ENCODE results near the gene HYAL1.

Gene HYAL1

DNA sequence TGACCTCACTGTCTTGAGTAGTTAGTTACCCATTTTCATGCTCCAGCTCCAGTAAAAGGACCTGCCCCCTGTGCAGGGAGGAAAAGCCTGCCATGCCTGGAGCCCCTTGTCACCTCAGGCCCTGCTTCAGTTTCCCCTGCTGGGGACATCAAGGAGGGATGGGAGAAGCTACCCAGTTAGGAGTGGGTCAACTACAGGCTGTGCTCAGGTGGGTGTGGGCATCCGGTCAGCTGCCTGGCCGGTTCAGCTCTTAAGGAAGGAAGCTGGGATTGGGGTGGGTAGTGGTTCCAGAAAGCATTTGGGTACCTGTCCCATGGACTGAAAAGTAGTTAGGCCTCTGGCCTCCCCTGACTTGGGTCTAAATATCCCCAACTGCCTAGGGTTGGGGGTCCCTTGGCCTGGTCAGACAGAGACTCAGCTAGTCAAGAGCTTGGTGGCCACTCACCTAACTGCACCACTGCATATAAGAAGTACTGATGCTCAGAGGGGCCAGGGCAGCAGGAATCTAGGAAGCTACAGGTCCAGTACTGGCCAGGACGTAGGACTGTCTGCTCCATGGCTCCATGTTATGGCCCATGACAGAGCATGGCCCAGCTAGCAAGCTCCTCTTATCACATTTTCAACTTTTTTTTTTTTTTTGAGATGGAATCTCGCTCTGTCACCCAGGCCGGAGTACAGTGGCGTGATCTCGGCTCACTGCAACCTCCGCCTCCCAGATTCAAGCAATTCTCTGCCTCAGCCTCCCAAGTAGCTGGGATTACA lies 23.9 kb downstream of the HYAL1 start:
- H3K4me3 Mint-ChIP-seq = no peak overlapping the region

DNA sequence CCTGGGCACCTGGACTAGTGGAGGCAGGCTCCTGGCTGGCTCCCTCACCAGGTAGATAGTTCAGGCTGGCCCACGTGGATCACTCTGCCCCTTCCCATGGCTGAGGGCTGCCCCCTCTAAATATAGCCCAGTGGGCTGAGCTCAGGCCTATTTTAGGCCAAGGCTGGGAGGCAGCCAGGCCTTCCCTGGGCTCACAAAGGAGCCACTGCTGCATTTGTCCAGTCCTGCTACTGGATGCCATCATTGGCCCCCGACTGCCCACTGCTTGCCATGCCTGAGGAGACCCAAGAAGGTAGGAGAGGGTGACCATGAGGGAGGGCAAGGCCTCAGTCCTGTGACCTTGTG lies 24.5 kb downstream of the HYAL1 start, which contains the start of gene LSMEM2:
TSS of gene LSMEM2 (plus strand) at position 208 of the 345 bp plus-strand sequence. CDS start at position 235, 27 bp downstream.
- DNase-seq = no peak
- Mint-ChIP-seq H3K4me1 (peaks cover 31% of the 10 kb centered on the region), H3K36me3 (ENCODE audit: low read depth) (no peaks in the 10 kb centered on the region), H3K4me3 (no peak within 1 kb of the TSS), H3K27me3 (ENCODE audit: low read depth, poor library complexity) (peaks cover 27% of the 10 kb centered on the region), H3K27ac (no peak within 1 kb of the TSS), H3K9me3 (no peaks in the 10 kb centered on the region)
- TF ChIP-seq, protein P1, sequence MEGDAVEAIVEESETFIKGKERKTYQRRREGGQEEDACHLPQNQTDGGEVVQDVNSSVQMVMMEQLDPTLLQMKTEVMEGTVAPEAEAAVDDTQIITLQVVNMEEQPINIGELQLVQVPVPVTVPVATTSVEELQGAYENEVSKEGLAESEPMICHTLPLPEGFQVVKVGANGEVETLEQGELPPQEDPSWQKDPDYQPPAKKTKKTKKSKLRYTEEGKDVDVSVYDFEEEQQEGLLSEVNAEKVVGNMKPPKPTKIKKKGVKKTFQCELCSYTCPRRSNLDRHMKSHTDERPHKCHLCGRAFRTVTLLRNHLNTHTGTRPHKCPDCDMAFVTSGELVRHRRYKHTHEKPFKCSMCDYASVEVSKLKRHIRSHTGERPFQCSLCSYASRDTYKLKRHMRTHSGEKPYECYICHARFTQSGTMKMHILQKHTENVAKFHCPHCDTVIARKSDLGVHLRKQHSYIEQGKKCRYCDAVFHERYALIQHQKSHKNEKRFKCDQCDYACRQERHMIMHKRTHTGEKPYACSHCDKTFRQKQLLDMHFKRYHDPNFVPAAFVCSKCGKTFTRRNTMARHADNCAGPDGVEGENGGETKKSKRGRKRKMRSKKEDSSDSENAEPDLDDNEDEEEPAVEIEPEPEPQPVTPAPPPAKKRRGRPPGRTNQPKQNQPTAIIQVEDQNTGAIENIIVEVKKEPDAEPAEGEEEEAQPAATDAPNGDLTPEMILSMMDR (IDR thresholded peaks at IDR 0.05) = no peak

More for the DNA sequence above, 23.9 kb downstream of the HYAL1 start:
- H3K36me3 Mint-ChIP-seq (ENCODE audit: low read depth) = no peaks in the 10 kb centered on the region
- H3K27ac Mint-ChIP-seq = no peak overlapping the region
- peaks cover 25% of the 10 kb centered on the region for H3K4me1 Mint-ChIP-seq
- peaks cover 21% of the 10 kb centered on the region for H3K27me3 Mint-ChIP-seq (ENCODE audit: low read depth, poor library complexity)
- H3K9me3 Mint-ChIP-seq = no peaks in the 10 kb centered on the region
- no peak for DNase-seq
- TF ChIP-seq, protein P1 (IDR thresholded peaks at IDR 0.05) = no peak

DNA sequence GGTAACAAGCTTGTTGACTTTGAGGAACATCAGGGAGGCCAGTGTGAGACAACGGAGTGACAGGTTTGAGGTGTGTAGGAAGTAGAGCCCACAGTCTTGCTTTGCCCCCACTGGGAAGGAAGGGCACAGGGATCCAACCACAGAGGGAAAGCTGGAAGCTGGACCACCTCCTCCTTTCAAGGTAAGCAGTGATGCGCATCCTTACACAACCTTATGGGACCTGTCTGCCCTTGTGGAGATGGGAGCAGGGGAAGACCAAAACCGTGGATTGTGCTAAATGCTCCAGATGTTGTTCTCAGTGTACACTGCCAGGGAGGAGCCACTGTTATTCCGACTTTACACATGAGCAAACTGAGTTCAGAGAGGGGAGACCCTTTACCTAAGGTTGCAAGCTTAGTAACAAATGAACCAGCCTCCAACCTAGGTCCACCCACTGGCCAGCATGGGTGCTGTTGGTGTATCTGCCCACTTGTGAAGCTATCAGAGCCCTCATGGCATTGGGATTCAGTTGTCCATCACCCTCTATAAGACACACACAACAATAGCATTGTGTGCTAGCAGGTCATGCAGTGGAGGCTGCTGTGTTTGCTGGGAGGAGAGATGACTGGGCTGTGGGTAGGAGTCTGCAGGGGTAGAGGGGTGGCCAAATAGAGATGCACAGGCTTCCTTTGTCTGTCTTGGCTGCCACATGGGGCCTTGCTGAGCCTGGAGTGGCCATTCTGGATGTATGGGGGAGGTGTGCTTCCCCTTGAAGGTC lies 25.1 kb downstream of the HYAL1 start:
- peaks cover 31% of the 10 kb centered on the region for H3K4me1 Mint-ChIP-seq
- no peaks in the 10 kb centered on the region for H3K36me3 Mint-ChIP-seq (ENCODE audit: low read depth)
- H3K27me3 Mint-ChIP-seq (ENCODE audit: low read depth, poor library complexity) = peaks cover 30% of the 10 kb centered on the region
- TF ChIP-seq, protein P1 (IDR thresholded peaks at IDR 0.05) = no peak
- no peak overlapping the region for H3K27ac Mint-ChIP-seq
- no peak overlapping the region for H3K4me3 Mint-ChIP-seq
- H3K9me3 Mint-ChIP-seq = no peaks in the 10 kb centered on the region
- DNase-seq = no peak

- TF ChIP-seq, protein P1 (IDR thresholded peaks at IDR 0.05) = no peak
- peaks cover 37% of the 10 kb centered on the region for H3K27me3 Mint-ChIP-seq (ENCODE audit: low read depth, poor library complexity)
- peaks cover 43% of the 10 kb centered on the region for H3K4me1 Mint-ChIP-seq
- no peak for DNase-seq
- H3K9me3 Mint-ChIP-seq = no peaks in the 10 kb centered on the region
- H3K27ac Mint-ChIP-seq = no peak overlapping the region
- no peaks in the 10 kb centered on the region for H3K36me3 Mint-ChIP-seq (ENCODE audit: low read depth)
- H3K4me3 Mint-ChIP-seq = no peak overlapping the region
These were observed 26.6 kb downstream of the HYAL1 start for GRCh38 chr3:50276762-50277101.

DNA sequence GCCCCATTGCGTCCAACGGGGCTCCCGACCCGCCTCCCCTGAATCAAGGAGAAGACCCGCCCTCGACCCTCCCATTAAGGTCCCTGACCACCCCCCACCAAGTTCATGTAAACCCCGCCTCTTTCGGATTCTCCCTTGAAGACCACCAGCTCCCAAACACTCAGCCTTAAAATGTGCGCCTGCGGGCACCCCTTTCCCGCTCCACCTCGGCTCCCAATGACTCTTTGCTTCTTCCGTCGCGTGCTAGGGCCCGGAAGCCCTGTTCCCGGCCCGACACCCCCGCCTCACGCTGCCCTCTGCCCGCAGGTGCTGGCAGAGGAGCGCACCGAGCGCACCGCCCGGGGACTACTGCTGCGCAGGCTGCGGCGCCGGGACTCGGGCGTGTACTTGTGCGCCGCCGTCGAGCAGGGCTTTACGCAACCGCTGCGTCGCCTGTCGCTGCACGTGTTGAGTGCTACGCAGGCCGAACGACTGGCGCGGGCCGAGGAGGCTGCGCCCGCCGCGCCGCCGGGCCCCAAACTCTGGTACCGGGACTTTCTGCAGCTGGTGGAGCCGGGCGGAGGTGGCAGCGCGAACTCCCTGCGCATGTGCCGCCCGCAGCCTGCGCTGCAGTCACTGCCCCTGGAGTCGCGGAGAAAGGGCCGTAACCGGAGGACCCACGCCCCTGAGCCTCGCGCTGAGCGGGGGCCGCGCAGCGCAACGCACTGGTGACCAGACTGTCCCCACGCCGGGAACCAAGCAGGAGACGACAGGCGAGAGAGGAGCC lies 27.2 kb downstream of the HYAL1 start:
- H3K27ac Mint-ChIP-seq = no peak overlapping the region
- peak overlapping the region; percentile 77 for H3K4me3 Mint-ChIP-seq
- H3K36me3 Mint-ChIP-seq (ENCODE audit: low read depth) = no peaks in the 10 kb centered on the region
- TF ChIP-seq, protein P1 (IDR thresholded peaks at IDR 0.05) = no peak
- peaks cover 48% of the 10 kb centered on the region for H3K4me1 Mint-ChIP-seq
- peaks cover 40% of the 10 kb centered on the region for H3K27me3 Mint-ChIP-seq (ENCODE audit: low read depth, poor library complexity)
- no peak for DNase-seq
- H3K9me3 Mint-ChIP-seq = no peaks in the 10 kb centered on the region
